CD4-positive, alpha-beta T cell treated with Interleukin-15 for 1 hour (primary cell): Measurements from ENCODE around the gene BANP.

Experiments
- DNase-seq: peaks from one replicate; pipeline ENCODE4 v3.0.0-alpha.2; 2020

BANP gene

GRCh38 chr16:87949071-87949744 lies 2.0 kb upstream of the BANP start:
- no peak for DNase-seq

GRCh38 chr16:87951552-87952538 lies 611 bp downstream of the BANP start:
- no peak for DNase-seq

- DNase-seq = no peak
Measured at GRCh38 chr16:87952751-87953150, 1.5 kb downstream of the BANP start.

GRCh38 chr16:87953308-87954215 lies 2.3 kb downstream of the BANP start:
- peak; percentile 51 for DNase-seq

GRCh38 chr16:87954361-87954760 lies 3.1 kb downstream of the BANP start:
- DNase-seq = peak; percentile 60

GRCh38 chr16:87954826-87955225 lies 3.6 kb downstream of the BANP start:
- no peak for DNase-seq

GRCh38 chr16:87955302-87956097 lies 4.3 kb downstream of the BANP start:
- DNase-seq = peak; percentile 43

- no peak for DNase-seq
Measured at GRCh38 chr16:87956098-87956364, 4.8 kb downstream of the BANP start.

GRCh38 chr16:87956365-87957231 lies 5.4 kb downstream of the BANP start:
- DNase-seq = peak; percentile 88

- no peak for DNase-seq
Measured at GRCh38 chr16:87957296-87958094, 6.3 kb downstream of the BANP start.

GRCh38 chr16:87958632-87959031 lies 7.4 kb downstream of the BANP start:
- no peak for DNase-seq

- no peak for DNase-seq
Measured at GRCh38 chr16:87959391-87959990, 8.3 kb downstream of the BANP start.

- DNase-seq = no peak
Measured at GRCh38 chr16:87960296-87960695, 9.1 kb downstream of the BANP start.

- DNase-seq = no peak
Measured at GRCh38 chr16:87960852-87961251, 9.6 kb downstream of the BANP start.

GRCh38 chr16:87961623-87962022 lies 10.4 kb downstream of the BANP start:
- DNase-seq = no peak

GRCh38 chr16:87963400-87963799 lies 12.2 kb downstream of the BANP start:
- DNase-seq = peak; percentile 64

GRCh38 chr16:87964049-87964659 lies 12.9 kb downstream of the BANP start:
- no peak for DNase-seq

GRCh38 chr16:87965417-87965816 lies 14.2 kb downstream of the BANP start:
- DNase-seq = no peak

GRCh38 chr16:87966064-87966645 lies 14.9 kb downstream of the BANP start:
- no peak for DNase-seq
